Activated gamma-delta T cell treated with Interleukin-2 at 50 U/mL for 16 hours (primary cell): ENCODE measurements around the gene TRPT1.

Experiments
- DNase-seq: peaks from one replicate; pipeline ENCODE4 v3.0.0-alpha.2; 2020

TRPT1 gene, protein sequence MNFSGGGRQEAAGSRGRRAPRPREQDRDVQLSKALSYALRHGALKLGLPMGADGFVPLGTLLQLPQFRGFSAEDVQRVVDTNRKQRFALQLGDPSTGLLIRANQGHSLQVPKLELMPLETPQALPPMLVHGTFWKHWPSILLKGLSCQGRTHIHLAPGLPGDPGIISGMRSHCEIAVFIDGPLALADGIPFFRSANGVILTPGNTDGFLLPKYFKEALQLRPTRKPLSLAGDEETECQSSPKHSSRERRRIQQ

GRCh38 chr11:64225608-64226506, at the start of gene TRPT1, which contains the start of gene NUDT22:
TSS of gene TRPT1 (minus strand) at chr11:64226186. CDS start at chr11:64225860, 326 bp downstream.
TSS of gene NUDT22 (plus strand) at chr11:64226274. CDS start at chr11:64226653, 379 bp downstream.
- DNase-seq, result peak; percentile 93

- DNase-seq, result no peak
These were observed 49.2 kb upstream of the TRPT1 start for GRCh38 chr11:64275031-64275800.

- peak; percentile 97 for DNase-seq
These were observed 43.7 kb upstream of the TRPT1 start for GRCh38 chr11:64269540-64270220.

GRCh38 chr11:64268893-64269539, 43.0 kb upstream of the TRPT1 start:
- DNase-seq, result peak; percentile 29

GRCh38 chr11:64268025-64268892, 42.3 kb upstream of the TRPT1 start:
- DNase-seq, result no peak

DNA sequence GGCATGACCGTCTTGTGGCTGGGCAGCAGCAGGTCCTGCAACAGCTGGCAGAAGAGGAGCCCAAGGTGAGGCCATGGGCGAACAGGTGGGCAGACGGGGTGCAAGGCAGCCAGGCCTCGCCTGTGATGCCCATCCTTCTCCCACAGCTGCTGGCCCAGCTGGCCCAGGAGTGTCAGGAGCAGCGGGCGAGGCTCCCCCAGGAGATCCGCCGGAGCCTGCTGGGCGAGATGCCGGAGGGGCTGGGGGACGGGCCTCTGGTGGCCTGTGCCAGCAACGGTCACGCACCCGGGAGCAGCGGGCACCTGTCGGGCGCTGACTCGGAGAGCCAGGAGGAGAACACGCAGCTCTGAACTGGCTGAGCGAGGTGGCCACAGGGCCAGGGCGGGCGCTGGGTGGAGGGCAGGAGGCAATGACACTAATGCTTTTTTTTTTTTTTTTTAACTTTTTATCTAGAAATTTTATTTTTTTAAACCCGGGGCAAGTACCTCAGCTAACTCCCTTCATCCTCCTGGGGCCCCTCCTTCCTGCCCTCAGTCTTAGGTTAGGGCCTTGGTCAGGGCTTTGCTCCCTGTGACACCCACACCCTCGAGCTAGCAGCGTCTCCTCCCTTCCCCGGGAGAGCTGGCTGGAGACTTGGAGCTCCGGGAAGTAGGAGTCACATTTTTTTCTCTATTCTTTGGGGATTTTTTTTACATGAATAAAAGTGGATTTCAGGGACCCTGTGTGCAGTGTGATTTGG, 41.4 kb upstream of the TRPT1 start:
- DNase-seq, result no peak

DNA sequence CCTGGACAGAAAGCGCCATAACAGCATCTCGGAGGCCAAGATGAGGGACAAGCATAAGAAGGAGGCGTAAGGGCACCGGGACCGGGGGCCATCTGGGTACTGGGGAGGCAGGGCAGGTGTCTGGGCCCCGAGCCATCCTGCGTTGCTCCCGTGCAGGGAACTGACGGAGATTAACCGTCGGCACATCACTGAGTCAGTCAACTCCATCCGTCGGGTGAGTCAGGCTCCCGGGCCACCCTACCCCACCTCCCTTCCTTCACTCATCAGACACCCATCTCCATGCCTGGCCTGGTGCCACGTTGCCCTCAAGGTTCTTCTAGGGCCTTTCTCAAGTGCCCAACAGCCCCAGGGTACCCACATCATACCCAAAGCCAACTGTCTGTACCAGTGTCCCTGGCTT, 40.4 kb upstream of the TRPT1 start:
- DNase-seq, result no peak

GRCh38 chr11:64265176-64266160, 39.5 kb upstream of the TRPT1 start:
- DNase-seq, result no peak

DNA sequence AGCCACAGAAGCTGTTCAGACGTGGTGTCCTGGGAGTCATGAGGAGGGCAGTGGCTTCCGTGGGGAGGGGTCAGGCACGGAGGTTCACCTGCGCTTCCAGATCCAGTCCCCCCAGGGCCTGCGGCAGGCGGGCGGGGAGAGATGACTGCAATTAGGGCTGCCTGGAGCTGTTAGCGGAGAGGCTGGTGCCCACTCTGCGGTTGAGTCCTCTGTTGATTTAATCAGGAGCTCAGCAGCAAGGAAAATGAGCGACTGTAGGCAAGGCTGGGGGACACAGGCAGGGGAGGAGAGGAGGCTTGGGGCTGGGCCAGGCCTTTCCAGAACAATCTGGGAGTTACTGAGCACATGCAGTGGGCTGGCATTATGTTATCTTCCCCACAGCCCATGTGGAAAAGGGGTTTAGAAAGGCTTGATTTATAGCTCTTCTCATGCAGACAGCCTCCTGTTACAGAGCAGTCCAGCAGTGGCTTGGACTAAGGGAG, 38.4 kb upstream of the TRPT1 start:
- no peak for DNase-seq

DNA sequence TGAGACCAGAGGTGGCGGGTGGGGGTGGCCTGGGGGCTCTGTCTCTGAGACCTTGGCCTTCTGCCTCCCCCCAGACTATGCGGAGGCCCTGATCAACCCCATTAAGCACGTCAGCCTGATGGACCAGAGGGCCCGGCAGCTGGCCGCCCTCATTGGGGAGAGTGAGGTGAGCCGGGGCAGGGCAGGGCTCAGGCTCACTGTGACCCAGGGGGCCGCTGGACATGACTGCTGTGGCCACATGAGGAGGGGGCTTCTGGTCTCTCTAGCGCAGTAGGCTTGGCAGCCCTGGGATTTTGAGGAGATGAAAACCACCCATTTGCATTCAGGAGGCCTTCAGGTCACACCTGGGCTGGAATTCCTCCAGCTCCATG, 37.9 kb upstream of the TRPT1 start:
- no peak for DNase-seq

DNA sequence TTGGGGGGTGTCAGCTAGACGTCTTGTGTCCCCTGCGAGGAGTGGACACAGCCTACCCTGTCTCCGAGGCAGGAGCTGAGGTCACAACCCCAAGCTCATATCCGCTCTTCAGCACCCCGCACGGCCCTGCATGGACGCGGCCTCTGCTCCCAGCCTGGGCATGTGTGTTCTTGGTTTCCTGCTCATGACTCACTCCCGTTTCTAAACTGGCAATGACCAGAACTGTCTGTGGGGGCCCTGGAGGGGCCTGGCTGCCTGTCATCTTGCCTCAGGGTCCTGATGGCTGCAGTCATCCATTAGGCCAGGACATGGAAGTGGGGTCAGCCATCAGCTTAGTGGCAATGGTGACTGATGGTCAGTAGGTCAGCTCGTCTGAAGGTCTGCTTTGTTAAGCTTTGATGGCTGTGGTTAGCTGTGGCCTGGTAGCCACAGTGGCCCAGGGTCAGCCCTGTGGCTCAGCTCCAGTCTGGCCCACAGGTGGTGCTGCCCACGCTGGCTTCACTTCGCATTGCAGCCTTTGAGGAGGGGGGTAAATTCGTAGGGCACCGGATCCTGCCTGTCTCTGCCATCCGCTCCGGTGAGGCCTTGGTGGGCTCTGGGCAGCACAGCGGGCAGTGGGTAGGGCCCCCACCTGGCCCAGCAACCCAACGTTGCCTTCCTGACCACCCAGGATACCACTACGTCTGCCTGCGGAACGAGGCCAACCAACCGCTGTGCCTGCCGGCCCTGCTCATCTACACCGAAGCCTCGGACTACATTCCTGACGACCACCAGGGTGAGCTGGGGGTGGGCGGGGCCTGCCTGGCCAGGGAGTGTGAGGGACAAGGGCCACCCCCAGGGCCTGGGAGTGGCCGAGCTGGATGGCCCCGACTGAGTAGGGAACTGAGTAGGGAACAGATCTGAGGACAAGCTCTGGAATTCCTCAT, 37.3 kb upstream of the TRPT1 start:
- DNase-seq, result no peak

- DNase-seq, result no peak
These were observed 36.5 kb upstream of the TRPT1 start for GRCh38 chr11:64262271-64263002.

- DNase-seq, result no peak
These were observed 35.6 kb upstream of the TRPT1 start for GRCh38 chr11:64261556-64262080.

DNA sequence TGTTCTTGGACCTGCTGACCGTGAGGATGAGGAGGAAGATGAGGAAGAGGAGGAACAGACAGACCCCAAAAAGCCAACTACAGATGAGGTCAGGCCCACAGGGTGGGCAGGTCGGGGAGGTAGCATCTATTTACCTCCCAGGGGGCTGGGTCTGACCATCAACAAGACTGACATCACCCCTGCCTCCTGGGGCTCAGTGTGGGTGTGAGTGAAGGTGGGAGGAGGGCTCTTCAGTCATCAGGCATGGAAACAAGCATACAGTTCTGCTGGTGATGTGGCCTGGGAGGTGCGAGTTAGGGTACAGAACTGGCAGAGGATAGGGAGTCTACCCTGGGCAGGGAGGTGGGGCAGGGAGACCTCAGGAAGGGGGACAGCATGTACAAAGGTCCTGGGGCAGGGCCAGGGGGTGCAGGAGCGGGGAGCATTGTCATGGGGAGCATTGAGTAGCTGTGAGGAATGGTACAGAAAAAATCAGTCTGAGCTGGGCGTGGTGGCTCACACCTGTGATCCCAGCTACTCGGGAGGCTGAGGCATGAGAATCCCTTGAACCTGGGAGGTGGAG, 34.2 kb upstream of the TRPT1 start:
- no peak for DNase-seq

- no peak for DNase-seq
These were observed 33.6 kb upstream of the TRPT1 start for GRCh38 chr11:64259533-64260067.

GRCh38 chr11:64258946-64259532, 33.1 kb upstream of the TRPT1 start:
- no peak for DNase-seq
